Retinal pigment epithelial cell (primary cell): ENCODE results near the gene AHSG.

Experiments
- DNase-seq: peaks from one replicate; pipeline ENCODE4 v3.0.0-alpha.2; 2010; ENCODE audit warnings: low read depth
- H3K4me3 ChIP-seq: 2 replicates; pipeline ENCODE4 v1.5.1; 2011; ENCODE audit warnings: mild to moderate bottlenecking, low read length, control low read depth, moderate library complexity
- TF ChIP-seq, protein P1 (sequence below): conservative IDR thresholded peaks from 2 replicates; pipeline ENCODE4 v1.5.1; 2011; ENCODE audit warnings: low read depth, low read length, control low read depth, inconsistent platforms

AHSG gene

DNA sequence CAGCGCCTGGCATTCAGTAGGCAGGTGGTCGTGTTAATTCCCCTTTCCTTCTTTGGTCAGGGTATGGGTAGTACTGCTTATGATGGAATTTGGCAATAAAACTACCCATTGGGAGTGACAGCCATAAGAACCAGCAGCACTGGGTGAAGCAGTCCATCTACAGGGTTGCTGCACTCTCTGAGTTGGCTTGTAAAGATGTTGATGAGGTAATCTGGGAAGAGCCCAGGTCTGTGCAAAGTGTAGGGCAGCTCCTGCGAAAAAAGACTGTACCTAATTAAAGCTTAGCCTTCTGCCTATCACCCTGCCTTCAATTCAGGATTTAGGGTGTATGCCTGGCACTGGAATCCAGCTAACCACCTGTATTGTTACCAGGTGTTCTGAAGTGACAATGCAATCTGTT lies 22.7 kb downstream of the AHSG start:
- TF ChIP-seq, protein P1, sequence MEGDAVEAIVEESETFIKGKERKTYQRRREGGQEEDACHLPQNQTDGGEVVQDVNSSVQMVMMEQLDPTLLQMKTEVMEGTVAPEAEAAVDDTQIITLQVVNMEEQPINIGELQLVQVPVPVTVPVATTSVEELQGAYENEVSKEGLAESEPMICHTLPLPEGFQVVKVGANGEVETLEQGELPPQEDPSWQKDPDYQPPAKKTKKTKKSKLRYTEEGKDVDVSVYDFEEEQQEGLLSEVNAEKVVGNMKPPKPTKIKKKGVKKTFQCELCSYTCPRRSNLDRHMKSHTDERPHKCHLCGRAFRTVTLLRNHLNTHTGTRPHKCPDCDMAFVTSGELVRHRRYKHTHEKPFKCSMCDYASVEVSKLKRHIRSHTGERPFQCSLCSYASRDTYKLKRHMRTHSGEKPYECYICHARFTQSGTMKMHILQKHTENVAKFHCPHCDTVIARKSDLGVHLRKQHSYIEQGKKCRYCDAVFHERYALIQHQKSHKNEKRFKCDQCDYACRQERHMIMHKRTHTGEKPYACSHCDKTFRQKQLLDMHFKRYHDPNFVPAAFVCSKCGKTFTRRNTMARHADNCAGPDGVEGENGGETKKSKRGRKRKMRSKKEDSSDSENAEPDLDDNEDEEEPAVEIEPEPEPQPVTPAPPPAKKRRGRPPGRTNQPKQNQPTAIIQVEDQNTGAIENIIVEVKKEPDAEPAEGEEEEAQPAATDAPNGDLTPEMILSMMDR: no peak
- DNase-seq: no peak
- no peak overlapping the region for H3K4me3 ChIP-seq

DNA sequence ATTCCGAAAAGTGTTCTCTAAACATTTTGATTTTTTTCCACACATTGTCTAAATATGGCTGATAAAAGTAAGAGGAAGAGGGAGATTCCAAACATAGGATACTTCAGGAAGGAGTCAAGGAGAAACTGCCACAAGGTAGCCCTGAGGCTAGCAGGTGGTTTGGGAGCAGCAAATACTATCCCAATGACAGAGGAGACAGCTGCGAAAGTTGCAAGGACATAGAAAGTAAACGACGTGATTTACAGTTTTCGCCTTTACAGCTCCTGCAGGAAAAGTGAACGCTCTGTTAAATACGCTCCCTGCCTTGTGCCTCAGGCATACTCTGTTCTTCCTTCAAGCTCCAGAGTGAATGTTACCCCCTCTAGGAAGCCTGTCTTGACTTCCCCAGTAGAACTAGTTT lies 23.7 kb downstream of the AHSG start:
- no peak overlapping the region for H3K4me3 ChIP-seq
- DNase-seq: no peak
- TF ChIP-seq, protein P1: no peak

DNA sequence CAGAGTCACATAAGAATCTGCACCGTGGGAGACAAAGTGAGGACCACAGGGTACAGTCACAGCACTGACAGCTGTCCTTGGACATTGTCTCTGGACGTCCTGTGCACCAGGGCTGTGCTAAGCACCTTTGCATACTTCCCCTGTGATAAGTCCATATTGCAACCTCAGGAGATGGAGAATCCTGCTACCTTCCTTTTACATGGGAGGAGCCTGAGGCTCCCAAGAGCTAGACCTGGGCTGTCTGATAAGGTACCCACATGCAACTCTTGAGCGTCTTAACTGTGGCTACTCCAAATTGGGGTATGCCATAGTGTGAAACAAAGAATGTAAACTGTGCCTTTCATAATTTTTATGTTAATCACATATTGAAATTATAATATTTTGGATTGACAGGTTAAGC lies 24.8 kb downstream of the AHSG start:
- TF ChIP-seq, protein P1: no peak
- DNase-seq: no peak
- H3K4me3 ChIP-seq: no peak overlapping the region

DNA sequence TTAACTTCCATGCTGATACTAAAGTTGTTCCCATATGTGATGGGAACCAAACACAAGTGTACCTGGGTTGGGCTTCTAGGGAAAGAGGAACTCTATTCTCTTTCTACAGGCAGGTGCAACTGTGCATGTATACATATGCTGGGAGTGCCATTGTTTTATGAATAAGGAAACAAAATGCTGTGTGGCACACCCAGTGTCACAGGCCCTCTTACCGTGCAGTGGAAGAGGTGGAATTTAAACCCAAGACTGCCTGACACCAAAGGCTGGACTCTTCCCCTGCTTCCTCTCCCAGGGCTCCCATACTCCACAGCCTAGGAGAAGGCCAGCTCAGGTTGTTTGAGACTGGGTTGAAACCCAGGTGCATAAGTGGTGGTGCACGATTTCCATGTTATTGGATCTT lies 25.4 kb downstream of the AHSG start:
- TF ChIP-seq, protein P1: no peak
- no peak overlapping the region for H3K4me3 ChIP-seq
- no peak for DNase-seq

DNA sequence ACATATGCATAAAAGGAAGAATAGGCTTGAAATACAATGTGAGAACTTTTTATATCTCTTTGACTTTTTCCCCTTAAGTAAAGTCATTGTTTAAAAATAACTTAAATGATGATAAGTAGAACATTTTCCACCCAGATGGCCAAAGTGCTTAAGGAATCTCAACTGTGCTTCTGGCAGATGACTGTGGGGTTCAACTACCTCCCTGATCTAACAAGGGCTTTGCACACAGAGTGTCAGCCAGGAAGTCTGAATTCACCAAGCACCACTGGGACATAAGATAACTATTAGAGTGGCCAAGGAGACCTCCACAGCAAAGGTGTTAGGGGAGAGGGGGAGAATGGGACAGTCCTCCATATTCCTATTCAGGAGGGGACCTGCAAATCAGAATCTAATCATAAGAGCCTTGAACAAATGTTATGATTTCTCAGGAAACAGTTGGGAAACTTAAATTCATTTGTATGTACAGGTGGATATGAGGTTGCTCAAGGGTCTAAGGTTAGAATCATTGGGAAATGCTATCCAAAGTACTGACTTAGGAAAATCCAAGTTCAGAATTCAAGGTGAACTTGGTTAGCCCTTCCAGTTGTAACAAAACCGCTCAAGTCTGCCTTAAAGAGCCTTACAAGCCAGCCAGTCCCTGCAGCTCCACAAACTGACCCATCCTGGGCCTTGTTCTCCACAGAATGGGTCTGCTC lies 27.1 kb downstream of the AHSG start, which contains the start of gene FETUB:
Gene FETUB (plus strand): TSS at position 622 of the 695 bp plus-strand sequence. CDS start 62 bp downstream, at position 684.
- TF ChIP-seq, protein P1: no peak
- H3K4me3 ChIP-seq: no peak within 1 kb of the TSS
- no peak for DNase-seq

DNA sequence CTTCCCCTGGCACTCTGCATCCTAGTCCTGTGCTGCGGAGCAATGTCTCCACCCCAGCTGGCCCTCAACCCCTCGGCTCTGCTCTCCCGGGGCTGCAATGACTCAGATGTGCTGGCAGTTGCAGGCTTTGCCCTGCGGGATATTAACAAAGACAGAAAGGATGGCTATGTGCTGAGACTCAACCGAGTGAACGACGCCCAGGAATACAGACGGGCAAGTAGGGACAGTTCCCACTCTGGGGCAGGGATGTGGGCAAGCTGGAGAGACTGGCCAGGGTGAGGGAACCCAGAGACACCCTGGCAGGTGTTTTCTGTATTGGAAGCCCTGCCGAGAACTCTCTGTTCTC lies 27.6 kb downstream of the AHSG start:
- H3K4me3 ChIP-seq: no peak overlapping the region
- TF ChIP-seq, protein P1: no peak
- no peak for DNase-seq

DNA sequence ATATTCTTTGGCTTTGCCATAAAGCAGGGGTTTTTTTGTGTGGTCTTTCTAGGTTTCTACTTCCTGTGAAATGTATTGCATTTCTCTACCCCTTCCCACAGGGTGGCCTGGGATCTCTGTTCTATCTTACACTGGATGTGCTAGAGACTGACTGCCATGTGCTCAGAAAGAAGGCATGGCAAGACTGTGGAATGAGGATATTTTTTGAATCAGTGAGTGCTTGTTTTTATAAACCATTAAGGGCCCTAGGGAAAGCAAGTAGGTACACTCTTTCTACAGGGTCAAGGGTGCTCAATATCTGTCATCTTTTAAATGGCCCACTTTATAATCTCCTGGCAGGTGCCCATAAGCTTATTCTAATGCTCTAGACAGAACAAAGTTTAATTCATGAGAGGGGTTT lies 28.1 kb downstream of the AHSG start:
- TF ChIP-seq, protein P1: no peak
- no peak overlapping the region for H3K4me3 ChIP-seq
- no peak for DNase-seq
